Thyroid gland (tissue), 4 donors: Measurements from ENCODE around the gene PPP2R2D. TPM values are rescaled to one million over a fixed set of nuclear protein-coding genes. Genes with fewer than 3 reads are reported as not detected.

Experiments
- DNase-seq, 2 donors: peaks; one replicate each; pipeline ENCODE4 v3.0.0-alpha.2; 2019
- H3K27ac ChIP-seq, 3 donors: fragments of 200-600 bp; sonication (generic); 1 replicate in 2 of 3; 2 replicates in 1 of 3; pipeline ENCODE4 v1.5.1; 2016 to 2019; ENCODE audit warnings: mild to moderate bottlenecking in 1 of 3, moderate library complexity in 1 of 3
- H3K27me3 ChIP-seq: fragments of 200-600 bp; sonication (generic); one replicate; pipeline ENCODE4 v1.5.1; 2019
- H3K36me3 ChIP-seq, 2 donors: fragments of 200-600 bp; sonication (generic); one replicate each; pipeline ENCODE4 v1.5.1; 2016 to 2019
- H3K4me1 ChIP-seq, 2 donors: fragments of 200-600 bp; sonication (generic); one replicate each; pipeline ENCODE4 v1.5.1; 2017 to 2019
- H3K4me3 ChIP-seq, 3 donors: fragments of 200-600 bp; sonication (generic); replicated peaks in 1 of 3; 1 replicate in 2 of 3; 2 replicates in 1 of 3; pipeline ENCODE4 v1.5.1; 2016; ENCODE audit warnings: mild to moderate bottlenecking in 1 of 3
- H3K9me3 ChIP-seq: fragments of 200-600 bp; sonication (generic); one replicate; pipeline ENCODE4 v1.5.1; 2017
- POLR2A ChIP-seq, 2 donors: fragments of 450-650 bp; IDR thresholded peaks; one replicate each; pipeline ENCODE4 v1.6.1; 2017; ENCODE audit warnings: antibody characterized with exemption in 2 of 2, mild to moderate bottlenecking in 2 of 2, moderate library complexity in 1 of 2
- WGBS, 2 donors: methylation state at CpG; one replicate each; pipeline ENCODE4 v1.1.5; 2017; 5-methylcytosine and 5-hydroxymethylcytosine counted together
- intact Hi-C: fragments of 100-400 bp; cut with DNase I; formaldehyde crosslinking; loops from one replicate; pipeline ENCODE4 v1.15.1; 2023
- total RNA-seq, 4 donors: library from RNA; depleted of rRNA; stranded (reverse); fragments of >200 nt; gene quantifications; one replicate each; pipeline ENCODE4 v1.2.3, GENCODE V29; 2016
- TF ChIP-seq, protein P1 (sequence below), 6 experiments: fragments of 200-600 bp in 3 of 6; fragments of 450-650 bp in 3 of 6; sonication (generic) in 3 of 6; IDR thresholded peaks; one replicate each; pipeline ENCODE4 v1.5.1; 2016 to 2019; ENCODE audit warnings: antibody characterized with exemption in 6 of 6, mild to moderate bottlenecking in 2 of 6, inconsistent platforms in 1 of 6, moderate library complexity in 1 of 6

PPP2R2D gene
- total RNA-seq, 4 donors from 2014 or later: 32.3 to 38.7 (median 33.9) TPM

DNA sequence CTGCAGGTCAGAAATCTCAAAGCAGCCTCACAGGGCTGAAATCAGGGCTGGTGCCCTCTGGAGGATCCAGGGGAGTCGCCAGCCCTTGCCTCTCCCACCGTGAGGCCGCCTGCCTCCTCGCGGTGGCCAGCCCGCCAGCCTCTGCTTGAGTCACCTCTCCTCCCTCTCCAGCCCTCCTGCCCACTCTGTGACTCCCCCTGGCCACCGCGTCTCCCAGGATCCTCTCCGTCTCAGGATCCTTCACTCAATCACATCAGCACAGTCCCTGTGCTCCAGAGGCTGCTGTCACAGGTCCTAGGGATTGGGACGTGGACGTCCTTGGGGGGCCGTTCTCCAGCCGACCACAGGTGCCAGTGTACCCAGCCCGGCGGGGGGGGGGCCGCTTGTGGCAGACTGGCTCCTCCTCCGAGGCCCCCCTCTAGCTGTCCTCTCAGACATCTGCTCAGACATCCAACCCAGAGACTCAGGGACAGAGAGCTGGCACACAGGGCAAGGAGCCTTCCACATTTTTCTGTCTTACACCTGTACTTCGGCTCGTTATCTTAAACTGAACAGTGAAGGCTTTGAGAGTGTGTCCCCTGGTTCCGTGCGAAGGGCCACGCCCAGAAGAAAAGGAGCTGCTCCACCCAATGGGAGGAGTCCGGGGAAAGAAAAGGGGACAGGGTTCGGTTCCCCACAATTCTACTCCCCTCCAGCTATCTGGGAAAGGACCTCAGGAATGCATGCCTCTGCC lies 9.4 kb upstream of the PPP2R2D start:
- 38 to 50% methylated on average over 18 to 24 of the region's 24 CpGs for WGBS, 2 donors
- intact Hi-C loops: no loop called here
- no peaks in the 10 kb centered on the region for H3K36me3 ChIP-seq
- no peak for TF ChIP-seq POLR2A (IDR thresholded peaks at IDR 0.05)
- TF ChIP-seq, protein P1, sequence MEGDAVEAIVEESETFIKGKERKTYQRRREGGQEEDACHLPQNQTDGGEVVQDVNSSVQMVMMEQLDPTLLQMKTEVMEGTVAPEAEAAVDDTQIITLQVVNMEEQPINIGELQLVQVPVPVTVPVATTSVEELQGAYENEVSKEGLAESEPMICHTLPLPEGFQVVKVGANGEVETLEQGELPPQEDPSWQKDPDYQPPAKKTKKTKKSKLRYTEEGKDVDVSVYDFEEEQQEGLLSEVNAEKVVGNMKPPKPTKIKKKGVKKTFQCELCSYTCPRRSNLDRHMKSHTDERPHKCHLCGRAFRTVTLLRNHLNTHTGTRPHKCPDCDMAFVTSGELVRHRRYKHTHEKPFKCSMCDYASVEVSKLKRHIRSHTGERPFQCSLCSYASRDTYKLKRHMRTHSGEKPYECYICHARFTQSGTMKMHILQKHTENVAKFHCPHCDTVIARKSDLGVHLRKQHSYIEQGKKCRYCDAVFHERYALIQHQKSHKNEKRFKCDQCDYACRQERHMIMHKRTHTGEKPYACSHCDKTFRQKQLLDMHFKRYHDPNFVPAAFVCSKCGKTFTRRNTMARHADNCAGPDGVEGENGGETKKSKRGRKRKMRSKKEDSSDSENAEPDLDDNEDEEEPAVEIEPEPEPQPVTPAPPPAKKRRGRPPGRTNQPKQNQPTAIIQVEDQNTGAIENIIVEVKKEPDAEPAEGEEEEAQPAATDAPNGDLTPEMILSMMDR (IDR thresholded peaks at IDR 0.05): no peak
- no peak overlapping the region for H3K27ac ChIP-seq
- H3K9me3 ChIP-seq: no peaks in the 10 kb centered on the region
- H3K4me3 ChIP-seq: no peak overlapping the region
- no peaks in the 10 kb centered on the region for H3K4me1 ChIP-seq
- no peak for DNase-seq
- H3K27me3 ChIP-seq: no peaks in the 10 kb centered on the region

DNA sequence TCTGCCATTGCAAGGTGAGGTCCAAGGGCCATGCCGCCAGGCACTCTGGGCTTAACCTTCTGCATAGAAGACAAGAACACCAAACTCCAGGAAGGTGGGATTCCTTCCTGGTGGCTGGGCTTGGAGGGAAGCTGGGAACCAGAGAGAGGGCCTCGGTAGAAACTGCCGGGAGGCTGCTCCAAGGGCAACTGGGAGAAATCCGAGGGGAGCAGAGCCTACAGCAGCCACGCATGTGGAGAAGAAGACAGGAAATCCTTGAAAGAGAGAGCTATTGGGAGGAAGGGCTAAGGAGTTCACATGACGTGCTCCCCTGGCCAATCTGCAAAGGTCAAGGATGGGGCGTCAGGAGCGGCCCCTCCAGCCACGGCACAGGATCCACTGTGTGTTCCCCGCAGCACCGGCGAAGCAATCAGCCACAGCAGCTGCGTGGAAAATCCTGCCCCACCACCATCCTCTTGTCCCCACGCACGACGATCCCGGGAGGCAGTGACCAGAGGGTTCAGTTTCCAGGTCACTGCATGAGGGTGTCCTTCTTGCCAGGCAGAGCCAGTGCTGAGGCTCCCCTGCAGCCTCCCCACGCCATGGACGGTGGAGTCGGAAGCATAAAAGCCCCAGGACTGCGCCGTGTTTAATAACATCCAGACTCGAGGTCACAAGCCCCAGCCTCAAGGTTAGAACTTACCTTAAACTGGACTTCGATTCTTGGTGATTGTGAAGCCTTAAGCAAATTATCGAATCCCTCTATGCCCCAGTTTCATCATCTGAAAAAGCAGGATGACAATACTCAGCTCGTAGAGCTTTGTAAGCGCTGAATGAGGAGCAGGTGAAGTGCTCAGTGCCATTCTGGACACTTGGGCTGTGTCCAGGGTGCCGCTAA lies 8.6 kb upstream of the PPP2R2D start:
- Histone ChIP-seq H3K36me3 (no peaks in the 10 kb centered on the region), H3K27ac (no peak overlapping the region), H3K4me3 (no peak overlapping the region), H3K9me3 (no peaks in the 10 kb centered on the region), H3K27me3 (no peaks in the 10 kb centered on the region), H3K4me1 (no peaks in the 10 kb centered on the region)
- intact Hi-C loops: no loop called here
- no peak for DNase-seq
- WGBS, 2 donors: 73 to 75% methylated on average over 25 to 26 of the region's 28 CpGs
- TF ChIP-seq, protein P1 (IDR thresholded peaks at IDR 0.05): no peak
- no peak for TF ChIP-seq POLR2A (IDR thresholded peaks at IDR 0.05)

DNA sequence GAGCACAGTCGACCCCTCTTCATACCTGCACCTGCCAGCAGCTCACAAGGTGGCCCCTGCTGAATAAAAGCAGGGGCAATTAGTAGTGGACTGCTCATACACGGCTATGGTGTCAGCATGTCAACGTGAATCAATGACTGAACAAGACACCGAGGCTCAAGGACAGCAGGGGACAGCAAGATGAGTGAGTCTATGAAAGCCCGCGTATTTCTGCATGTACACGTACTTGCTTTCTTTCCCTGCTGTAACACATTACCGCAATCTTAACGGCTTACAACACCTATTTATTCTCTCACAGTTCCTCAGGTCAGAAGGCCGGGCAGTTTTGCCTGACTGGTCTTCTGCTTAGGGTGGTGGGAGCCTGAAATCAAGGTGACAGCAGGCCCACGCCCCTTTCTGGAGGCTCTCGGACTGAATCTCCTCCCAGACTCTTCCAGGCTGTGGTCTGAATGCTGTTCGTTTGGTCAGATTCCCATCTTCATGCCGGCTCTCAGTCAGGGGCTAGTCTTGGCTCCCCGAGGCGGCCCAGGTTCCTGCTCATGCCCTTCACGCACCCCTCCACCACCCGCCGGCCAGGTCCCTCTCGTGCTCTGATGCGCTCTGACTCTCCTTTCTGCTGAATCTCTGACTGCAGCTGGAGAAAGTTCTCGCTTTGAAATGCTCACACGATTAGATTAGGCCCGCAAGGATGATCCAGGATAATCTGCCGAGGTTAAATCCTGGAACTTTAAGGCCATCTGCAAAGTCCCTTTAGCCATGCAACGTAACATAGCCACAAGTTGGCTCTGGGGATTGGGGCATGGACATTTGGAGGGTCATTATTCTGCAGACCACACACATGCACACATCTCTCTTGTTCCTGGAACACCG lies 7.8 kb upstream of the PPP2R2D start:
- intact Hi-C loops: no loop called here
- TF ChIP-seq, protein P1 (IDR thresholded peaks at IDR 0.05): no peak
- no peak for TF ChIP-seq POLR2A (IDR thresholded peaks at IDR 0.05)
- no peaks in the 10 kb centered on the region for H3K27me3 ChIP-seq
- H3K4me3 ChIP-seq: no peak overlapping the region
- no peaks in the 10 kb centered on the region for H3K9me3 ChIP-seq
- no peaks in the 10 kb centered on the region for H3K36me3 ChIP-seq
- no peak for DNase-seq
- WGBS, 2 donors: 85 to 87% methylated on average over 26 to 27 of the region's 27 CpGs
- no peak overlapping the region for H3K27ac ChIP-seq
- no peaks in the 10 kb centered on the region for H3K4me1 ChIP-seq

DNA sequence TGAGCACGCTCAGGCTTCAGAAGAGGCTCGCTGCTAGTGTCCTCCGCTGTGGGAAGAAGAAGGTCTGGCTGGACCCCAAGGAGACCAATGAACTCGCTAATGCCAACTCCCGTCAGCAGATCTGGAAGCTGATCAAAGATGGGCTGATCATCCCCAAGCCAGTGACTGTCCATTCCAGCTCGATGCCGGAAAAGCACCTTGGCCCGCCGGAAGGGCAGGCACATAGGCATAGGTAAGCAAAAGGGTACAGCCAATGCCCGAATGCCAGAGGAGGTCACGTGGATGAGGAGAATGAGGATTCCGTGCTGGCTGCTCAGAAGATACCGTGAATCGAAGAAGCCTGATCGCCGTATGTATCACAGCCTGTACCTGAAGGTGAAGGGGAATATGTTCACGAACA lies 5.7 kb upstream of the PPP2R2D start:
- intact Hi-C loops: no loop called here
- TF ChIP-seq POLR2A (IDR thresholded peaks at IDR 0.05): no peak
- TF ChIP-seq, protein P1 (IDR thresholded peaks at IDR 0.05): no peak
- Histone ChIP-seq H3K27ac (no peak overlapping the region), H3K4me3 (no peak overlapping the region), H3K9me3 (no peaks in the 10 kb centered on the region), H3K4me1 (peaks cover 4 to 5% of the 10 kb centered on the region in 2 donors), H3K36me3 (no peaks in the 10 kb centered on the region), H3K27me3 (no peaks in the 10 kb centered on the region)
- DNase-seq: no peak
- WGBS, 2 donors: 92 to 97% methylated on average over 17 of the region's 17 CpGs
